ENCODE data around the gene INHBE.
"Not testable (repeated sequence)": the region's sequence is repeated elsewhere in the genome, so short reads cannot be mapped to it uniquely, and the experiment has no call there.

- TF ChIP-seq CTCF (IDR thresholded peaks at IDR 0.05); REST (IDR thresholded peaks at IDR 0.05; ENCODE audit: insufficient read depth in 1 of 2, low read depth in 2 of 2, low read length in 1 of 2); POLR2AphosphoS5 (IDR thresholded peaks at IDR 0.05; ENCODE audit: low read depth, low read length); SIN3A (IDR thresholded peaks at IDR 0.05; ENCODE audit: borderline replicate concordance, insufficient read depth, low read depth, low read length): not testable (repeated sequence)
Measured at GRCh38 chr12:57426948-57427347, 28.2 kb upstream of the INHBE start.

Data from Panc1 (cell line).